Measurements from ENCODE around the gene MGAT4A.

Gene MGAT4A

DNA sequence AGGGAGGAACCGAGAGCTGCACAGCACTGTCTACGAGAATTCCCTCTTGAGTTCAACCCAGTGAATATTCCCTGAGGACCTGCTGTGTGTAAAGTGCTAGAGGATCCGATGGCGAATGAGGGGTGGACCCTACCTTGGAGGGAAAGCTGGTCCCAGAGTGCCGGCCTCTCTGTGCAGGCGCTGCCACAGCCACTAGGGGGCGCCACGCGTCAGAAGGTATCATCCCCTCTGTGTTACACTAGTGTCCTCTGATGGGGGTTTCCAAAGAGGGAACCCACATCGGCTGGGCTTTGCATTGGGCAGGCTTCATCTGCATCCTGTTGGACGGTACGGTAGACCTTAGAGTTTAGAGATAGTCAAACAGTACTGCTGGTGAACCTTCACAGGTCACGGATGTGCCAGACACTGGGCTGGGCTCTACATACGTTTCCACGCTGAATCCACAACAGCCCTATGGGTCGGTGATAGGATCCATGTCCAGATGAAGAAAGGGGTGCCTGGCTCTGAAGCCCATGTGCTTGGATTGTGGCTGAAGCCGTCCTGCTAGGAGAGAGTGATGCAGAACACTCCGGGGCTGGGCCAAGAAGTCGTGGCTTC is 161.6 kb downstream of the MGAT4A start:
- FAIRE-seq, result no peak
